T47D (cell line): ENCODE data around the gene ZC3H12D.

Experiments
- DNase-seq, 2 experiments: peaks; one replicate each; pipeline versions ENCODE4 v3.0.0 to v3.0.0-alpha.2; 2011 to 2012; ENCODE audit warnings: low read depth in 1 of 2, low spot score in 1 of 2
- JUND ChIP-seq: IDR thresholded peaks from 2 replicates; pipeline ENCODE4 v1.6.1; 2012; ENCODE audit warnings: low read depth
- in situ Hi-C: cut with HindIII; loops from 2 replicates; pipeline ENCODE4 v1.10.0; 2016; ENCODE audit warnings: low sequenced_read_pairs, low pct_unique_long_range_greater_than_20kb

The ZC3H12D gene

GRCh38 chr6:149458196-149458595, 26.6 kb downstream of the ZC3H12D start:
- DNase-seq, result no peak
- in situ Hi-C loops, result no loop called here
- no peak for TF ChIP-seq JUND

- no peak for DNase-seq
- TF ChIP-seq JUND, result no peak
- in situ Hi-C loops, result no loop called here
Measured at GRCh38 chr6:149457316-149457884, 27.4 kb downstream of the ZC3H12D start.

DNA sequence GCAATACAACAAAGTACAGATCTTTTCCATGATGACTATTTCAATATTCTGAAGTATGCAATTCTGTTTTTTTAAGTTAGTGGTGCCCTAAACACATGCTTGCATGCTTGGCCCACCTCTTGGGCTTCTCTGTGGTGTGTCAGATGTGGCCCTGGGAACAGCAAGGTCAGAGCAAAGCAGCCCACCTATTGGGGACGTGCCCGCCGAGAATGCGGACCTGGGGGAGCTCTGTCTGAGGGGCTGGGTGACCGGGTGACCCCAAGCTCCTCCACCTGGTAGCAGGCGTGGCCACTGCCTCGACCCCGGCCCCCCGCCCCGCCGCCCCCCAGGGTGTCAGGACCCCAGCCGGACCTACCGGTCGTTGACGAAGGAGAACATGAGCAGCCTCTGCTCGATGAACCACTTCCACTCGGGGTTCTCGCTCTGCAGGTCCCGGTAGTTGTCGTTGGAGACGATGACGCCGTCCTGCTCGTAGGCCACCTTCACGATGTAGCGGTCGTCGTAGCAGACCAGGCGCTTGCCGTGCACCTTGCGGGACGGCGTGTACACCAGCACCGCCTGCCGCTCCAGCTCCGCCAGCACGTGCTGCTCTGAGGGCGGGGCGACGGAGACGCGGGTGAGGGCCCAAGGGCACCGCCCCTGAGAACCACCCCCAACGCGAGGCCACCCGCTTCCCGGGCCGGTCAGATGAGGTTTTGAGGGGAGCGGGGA, 28.3 kb downstream of the ZC3H12D start:
- in situ Hi-C loops, result no loop called here
- no peak for DNase-seq
- no peak for TF ChIP-seq JUND

DNA sequence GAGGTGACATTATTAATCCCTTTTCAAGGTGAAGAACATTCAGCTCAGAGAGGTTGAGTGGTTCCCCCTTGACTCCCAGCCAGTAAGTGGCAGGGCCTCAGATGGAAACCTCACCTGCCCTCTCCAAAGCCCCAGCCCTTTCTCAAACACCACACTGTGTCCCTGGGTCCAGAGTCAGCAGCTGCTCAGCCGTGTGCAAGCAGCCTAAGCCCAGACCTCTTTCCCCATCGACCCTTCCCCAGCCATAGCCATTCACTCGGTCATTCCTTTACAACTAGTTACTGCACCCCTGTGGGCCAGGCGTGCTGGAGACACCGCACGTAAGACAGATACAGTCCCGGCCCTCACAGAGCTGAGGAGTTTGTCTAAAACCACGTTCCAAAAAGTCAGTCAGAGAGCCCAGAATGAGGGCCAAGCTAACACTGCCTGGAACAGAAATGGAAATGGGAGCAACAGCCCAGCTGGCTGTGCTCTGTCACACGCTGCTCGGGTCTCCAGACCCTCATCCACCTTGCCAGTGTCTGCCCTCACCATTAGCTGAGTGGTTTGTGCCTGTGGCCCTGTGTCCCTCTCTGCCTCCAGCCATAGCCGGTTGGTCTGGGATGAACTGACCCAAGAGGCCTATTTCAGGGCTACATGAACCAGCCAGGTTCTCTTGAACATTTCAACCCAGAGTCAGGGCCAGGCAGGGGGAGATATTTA, 29.6 kb downstream of the ZC3H12D start:
- no peak for TF ChIP-seq JUND
- no peak for DNase-seq
- in situ Hi-C loops, result no loop called here

GRCh38 chr6:149454346-149454848, 30.4 kb downstream of the ZC3H12D start:
- peak; percentile 59 to 70 for DNase-seq
- in situ Hi-C loops, result no loop called here
- TF ChIP-seq JUND, result no peak

- in situ Hi-C loops, result no loop called here
- no peak for DNase-seq
- TF ChIP-seq JUND, result no peak
Measured at GRCh38 chr6:149453597-149454345, 31.0 kb downstream of the ZC3H12D start.

DNA sequence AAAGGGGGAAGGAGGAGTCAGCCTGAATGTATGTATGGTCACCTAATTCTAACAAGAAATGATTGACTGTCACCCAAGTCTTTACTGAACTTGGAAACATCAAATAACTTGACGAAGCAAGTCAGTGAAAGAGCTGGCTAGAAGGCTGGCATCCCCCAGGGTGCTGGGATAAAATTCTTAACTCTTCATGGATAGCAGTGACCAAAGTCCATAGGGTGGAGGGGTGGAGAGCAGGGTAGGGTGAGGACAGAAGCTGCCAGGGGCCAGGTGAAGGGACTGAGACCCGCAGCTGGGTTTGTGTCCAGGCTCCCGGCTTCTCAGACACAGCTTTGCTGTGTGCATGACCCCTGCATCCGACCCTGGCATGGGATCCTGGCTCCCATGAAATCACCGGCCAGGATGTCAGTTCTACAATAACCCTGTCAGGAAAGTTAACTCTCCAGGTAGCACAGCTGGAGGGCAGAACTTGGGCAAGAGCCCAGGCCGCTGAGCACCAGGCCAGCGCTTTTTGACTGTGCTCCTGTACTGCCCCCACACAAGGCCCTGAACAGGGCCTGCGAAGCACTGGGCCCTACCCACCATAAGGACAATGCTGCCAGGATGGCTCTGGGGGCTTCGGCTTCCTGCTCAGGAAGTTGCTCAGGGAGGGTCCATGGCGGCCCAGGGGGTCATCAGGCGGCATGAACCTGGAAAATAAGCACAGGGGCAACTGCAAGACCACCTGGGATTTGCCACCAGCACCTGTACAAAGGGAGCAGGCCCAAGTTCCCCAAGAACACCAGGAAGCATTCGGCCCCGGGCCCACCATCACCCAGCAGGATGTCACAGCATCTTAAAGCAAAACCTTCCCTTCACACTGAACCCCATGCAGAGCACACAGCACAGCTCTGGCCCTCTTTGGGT, 32.5 kb downstream of the ZC3H12D start:
- no peak for DNase-seq
- in situ Hi-C loops, result no loop called here
- no peak for TF ChIP-seq JUND

- TF ChIP-seq JUND, result no peak
- in situ Hi-C loops, result no loop called here
- DNase-seq, result peak; percentile 47 to 48
Measured at GRCh38 chr6:149451376-149452036, 33.3 kb downstream of the ZC3H12D start.

- in situ Hi-C loops, result no loop called here
- peak; percentile 45 to 57 for DNase-seq
- no peak for TF ChIP-seq JUND
Measured at GRCh38 chr6:149450679-149451375, 34.0 kb downstream of the ZC3H12D start.

DNA sequence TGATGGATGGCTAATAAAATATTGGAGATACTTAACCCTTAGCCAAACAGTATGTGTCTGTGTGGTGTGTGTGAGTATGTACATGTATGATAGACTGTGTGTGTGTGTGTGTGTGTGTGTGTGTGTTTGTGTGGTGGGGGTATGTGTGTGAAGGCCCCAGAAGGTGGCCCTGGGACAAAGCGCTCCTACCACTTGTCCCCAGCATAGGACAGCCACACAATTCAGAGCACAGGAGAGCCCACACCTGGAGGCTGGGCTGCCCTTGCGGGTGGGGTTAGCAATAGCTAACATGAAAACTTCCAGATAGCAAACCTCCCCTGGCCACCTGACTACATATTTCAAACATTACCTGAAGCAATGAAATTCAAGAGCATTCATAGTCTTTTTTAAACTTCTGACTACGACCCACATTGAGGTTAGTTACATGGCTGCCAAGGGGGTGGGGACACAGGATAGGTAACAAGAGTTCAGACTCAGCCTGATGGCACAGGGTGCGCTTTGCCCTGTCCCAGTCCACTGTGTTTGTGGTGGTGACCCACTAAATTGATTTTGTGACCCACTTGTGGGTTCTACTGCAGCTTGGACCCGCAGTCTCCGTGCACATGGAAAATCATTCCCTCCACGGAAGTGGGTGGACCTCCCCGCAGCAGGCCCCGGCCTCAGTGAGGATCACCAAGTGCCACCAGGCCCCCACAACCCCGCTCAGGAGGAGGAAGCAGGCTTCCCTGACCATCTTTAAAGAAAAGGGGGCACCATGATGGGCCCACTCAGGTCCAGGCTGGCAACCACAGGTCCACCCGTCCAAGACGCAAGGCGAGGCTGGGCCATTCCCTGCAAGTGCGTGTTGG, 34.8 kb downstream of the ZC3H12D start:
- in situ Hi-C loops, result no loop called here
- DNase-seq, result no peak
- TF ChIP-seq JUND, result no peak
